ENCODE measurements around the gene SMIM29. TPM values are rescaled to one million over a fixed set of nuclear protein-coding genes. Genes with fewer than 3 reads are reported as not detected.

SMIM29 gene
- total RNA-seq, 2 experiments from 2014 or later: 34.0 to 41.4 TPM

Small RNA genes within 50 kb of the gene (microRNA-seq; reads per million reads assigned to microRNA genes)
- not detected for gene MIR6835

Other genes with a start within 250 kb of the SMIM29 start
- gene GRM4, start 102.9 kb downstream of the SMIM29 start, total RNA-seq: not detected
- gene HMGA1, start 12.1 kb downstream of the SMIM29 start, total RNA-seq: 100 to 1,000 TPM; 214 to 312 TPM
- gene NUDT3, start 143.7 kb upstream of the SMIM29 start, total RNA-seq: 10 to 100 TPM in 1 of 2 experiments, 1 to 10 TPM in 1; 8.6 to 13.4 TPM
- gene RPS10, start 177.1 kb upstream of the SMIM29 start, total RNA-seq: 1,000 to 10,000 TPM; 1,124 to 1,323 TPM
- 1 to 10 TPM in 1 of 2 experiments, under 1 TPM in 1; 0.59 to 2.2 TPM for gene PACSIN1, start 217.1 kb upstream of the SMIM29 start, total RNA-seq

Data from activated CD8-positive, alpha-beta memory T cell treated with anti-CD3 and anti-CD28 coated beads, Interleukin-2, amount 10 ng/mL, durations not matched to agents 7 days and 5 days (primary cell).